ENCODE data around the gene AHI1.

AHI1 gene

GRCh38 chr6:135497412-135498184, at the start of gene AHI1:
TSS of gene AHI1 (minus strand) at chr6:135497740. CDS start at chr6:135492237, 5,503 bp downstream.
- peak; percentile 84 to 85 for DNase-seq

GRCh38 chr6:135546680-135547418, 49.3 kb upstream of the AHI1 start:
- DNase-seq: no peak

- no peak for DNase-seq
Measured at GRCh38 chr6:135546206-135546605, 48.7 kb upstream of the AHI1 start.

DNA sequence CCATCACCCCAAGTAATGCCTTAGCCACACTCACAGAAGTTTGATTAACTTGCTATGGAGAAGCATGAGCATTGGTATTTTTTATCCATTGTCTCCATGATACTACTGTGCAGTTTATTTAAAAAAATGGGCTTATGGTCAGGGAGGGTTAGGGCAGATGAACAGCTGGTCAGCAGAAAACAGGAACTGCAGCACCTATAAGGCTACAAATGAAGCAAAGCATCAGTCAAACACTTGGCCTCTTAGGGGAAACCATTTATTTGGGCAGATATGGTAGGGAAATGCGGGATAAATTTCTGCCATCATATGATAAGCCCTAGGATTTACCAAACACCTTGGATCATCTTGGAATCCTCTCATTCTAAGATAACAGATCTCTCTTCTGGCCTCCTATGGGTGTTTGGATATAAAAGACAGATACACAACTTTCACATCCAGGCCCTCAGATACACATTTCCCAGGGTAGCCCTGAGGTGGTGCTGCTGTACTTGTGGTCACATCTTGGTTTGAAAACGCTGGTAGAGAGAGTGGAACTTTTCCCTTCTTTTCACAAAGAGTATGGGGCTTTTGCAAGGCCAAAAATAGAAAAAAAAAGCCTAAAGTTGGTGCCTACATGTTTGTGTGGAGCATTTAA, 42.8 kb upstream of the AHI1 start:
- no peak for DNase-seq

GRCh38 chr6:135537741-135538301, 40.3 kb upstream of the AHI1 start:
- peak; percentile 7 for DNase-seq

- peak; percentile 3 to 9 for DNase-seq
Measured at GRCh38 chr6:135535989-135536414, 38.5 kb upstream of the AHI1 start.

GRCh38 chr6:135534773-135535380, 37.3 kb upstream of the AHI1 start:
- DNase-seq: no peak

DNA sequence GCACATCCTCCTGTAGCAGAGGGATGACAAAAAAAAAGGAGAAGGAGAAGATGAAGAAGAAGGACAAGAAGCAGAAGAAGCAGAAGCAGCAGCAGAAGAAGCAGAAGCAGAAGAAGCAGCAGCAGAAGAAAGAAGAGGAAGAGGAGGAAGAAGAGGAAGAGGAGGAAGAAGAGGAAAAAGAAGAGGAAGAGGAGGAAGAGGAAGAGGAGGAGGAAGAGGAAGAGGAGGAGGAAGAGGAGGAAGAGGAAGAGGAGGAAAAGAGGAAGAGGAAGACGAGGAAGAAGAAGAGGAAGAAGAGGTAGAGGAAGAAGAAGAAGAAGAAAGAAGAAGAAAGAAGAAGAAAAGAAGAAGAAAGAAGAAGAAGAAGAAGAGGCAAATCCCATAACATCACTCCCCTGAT, 35.0 kb upstream of the AHI1 start:
- DNase-seq: no peak

DNA sequence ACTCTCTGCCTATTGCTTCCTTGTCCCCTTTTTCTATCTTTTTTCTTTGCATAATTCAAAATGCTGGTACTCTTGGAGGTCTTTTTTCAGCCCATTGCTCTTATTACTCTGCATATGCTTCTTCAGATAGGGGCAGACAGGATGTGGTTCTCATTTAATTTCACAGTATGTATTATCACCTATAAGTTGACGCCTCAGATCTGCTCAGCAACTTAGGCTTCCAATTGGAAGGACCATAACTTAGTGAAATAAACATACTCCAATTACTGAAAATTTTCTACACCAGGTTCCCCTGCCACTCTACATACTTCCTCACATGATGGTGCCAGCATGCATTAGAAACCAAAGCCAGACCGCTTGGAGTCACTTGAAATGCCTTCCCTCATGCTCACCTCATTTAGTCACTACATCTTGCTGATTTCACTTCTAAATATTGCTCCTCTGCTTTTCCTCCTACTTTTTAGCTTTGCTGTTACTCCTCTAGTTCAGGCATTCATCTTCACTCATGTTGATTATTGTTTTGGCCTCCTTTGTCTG, 34.5 kb upstream of the AHI1 start:
- DNase-seq: no peak

DNA sequence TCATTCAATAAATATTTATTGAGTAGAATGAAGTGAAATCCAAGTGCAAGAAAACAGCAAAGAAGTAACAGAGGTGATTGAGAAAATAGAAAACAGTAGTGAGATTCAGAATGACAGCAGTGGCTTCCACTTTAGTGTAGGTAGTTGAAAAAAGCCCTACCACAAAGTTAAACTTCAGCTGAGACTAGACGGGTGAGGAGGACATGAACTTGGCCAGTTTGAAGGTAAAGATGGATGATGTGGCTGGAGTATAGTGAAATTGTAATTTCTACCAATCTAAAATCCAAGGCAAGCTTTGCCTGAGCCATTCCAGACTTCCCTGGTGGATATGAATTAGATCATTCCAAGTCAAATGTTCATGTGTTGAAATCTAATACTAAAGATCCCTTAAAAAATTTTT, 32.6 kb upstream of the AHI1 start:
- no peak for DNase-seq

DNA sequence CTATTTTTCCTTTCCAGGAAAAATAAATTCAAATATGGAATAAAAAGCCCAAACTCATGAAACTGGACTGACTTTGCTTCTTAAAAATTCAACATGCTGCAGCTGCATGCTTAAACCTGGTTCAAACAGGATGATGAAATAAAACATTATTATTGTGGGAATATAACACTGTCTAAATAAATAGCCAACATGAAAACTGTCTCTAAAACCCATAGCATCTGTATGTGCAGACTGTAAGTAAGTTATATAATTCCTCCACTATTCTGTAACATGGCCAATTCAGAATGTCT, 30.4 kb upstream of the AHI1 start:
- DNase-seq: no peak

DNA sequence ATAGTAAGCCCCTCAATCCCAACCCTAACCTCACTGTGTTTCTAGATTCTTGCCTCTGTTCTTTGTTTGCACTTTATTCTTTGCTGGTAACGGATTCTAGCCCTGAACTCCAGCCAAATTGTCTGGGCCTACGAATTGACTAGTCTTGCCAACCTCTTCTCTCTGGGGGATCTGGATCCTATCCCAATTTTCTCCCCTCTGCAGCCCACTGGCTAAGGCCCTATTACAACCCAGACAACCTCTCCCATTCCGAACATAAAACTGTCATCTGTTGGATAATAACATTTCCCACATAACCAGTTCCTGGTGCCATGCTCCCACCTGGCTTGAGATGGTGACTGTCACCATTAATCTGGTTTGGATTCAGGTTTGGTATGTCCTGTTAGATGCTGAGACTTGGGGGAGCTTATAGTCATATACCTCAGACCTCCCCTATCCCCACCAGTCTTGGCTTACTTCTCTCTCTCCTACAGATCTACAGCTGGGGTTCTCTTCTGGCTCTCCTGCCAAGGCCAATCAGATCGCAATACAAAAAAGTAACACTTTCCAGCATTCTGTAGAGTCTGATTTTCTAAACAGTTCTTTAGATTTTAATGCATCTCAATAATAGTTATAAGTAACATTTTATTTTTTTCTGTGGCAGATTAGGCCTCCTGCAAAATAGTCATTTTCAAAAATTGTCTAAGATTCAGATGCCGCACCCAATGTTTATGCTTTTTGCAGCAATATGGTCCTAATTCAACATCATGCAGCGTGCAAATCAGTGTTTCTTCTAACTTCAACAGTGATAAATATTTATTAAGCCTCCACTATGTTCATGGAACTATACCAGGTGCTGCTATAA, 29.8 kb upstream of the AHI1 start:
- DNase-seq: no peak

GRCh38 chr6:135525594-135525993, 28.1 kb upstream of the AHI1 start:
- DNase-seq: no peak

DNA sequence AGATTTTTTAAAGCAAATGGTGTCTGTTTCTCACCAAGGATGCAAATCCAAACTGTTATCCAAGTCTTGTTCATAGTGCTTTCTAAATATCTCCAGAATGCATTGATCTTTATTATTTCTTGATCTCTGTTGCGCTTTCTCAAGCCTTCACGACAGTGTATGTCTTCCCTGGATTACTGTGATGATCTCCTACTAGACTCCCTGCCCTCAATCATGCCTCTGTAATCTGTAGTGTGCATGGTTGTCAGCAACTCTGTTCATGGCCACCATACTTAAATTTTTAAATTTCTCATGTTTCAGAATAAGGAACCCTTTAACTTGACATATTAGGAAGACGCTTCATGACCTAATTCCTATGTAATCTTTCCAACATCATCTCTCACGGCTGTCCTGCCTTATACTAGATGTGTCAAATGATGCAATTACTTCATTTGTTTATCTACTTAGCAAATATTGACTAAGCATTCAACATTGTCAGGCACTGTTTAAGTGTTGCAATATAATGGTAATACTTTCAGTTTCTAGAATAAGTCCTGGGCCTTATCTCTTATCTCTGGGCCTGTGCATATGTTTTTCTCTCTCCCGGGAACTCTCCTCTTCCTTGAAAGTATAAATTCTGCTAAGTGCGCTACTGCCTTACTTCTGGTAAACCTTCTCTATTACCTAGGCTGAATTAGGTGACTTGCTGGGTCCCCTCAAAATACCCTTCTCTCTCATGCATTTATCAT, 25.6 kb upstream of the AHI1 start:
- DNase-seq: no peak

DNA sequence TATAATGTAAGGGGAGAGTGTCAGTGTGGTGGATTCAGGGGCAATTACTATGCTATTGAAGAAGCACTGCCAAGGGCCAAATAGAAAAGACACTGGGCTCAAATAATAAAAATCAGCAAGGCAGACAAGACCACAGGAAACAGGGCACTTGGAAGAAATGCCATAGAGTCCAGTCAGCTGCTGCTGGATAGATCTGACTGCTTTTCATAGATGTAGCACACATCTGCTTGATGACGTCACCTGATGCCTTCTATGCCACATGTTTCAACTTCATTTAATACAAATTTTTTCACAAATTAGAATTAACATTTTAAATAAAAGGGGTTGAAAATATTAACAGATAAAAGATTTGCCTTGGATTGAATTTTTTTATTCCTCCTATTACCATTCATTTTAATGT, 23.9 kb upstream of the AHI1 start:
- no peak for DNase-seq

DNA sequence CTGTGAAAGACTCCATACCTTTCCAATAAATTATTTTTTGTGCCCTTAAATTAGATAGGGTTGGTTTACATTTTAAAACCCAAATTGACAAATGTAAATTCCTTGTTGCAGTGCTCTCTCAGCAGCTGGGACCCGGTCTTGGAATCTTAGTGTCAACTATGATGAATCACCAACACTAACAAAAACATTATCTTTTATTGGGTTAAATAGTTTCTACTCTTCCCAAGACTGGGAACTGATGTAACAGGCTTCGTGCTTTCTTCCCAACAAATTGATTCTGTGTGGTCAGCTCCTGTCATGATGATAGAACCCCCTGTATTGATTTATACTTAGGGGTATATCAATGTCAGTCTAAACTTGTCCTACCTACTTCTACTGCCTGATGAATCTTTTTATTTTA, 23.2 kb upstream of the AHI1 start:
- DNase-seq: no peak

DNA sequence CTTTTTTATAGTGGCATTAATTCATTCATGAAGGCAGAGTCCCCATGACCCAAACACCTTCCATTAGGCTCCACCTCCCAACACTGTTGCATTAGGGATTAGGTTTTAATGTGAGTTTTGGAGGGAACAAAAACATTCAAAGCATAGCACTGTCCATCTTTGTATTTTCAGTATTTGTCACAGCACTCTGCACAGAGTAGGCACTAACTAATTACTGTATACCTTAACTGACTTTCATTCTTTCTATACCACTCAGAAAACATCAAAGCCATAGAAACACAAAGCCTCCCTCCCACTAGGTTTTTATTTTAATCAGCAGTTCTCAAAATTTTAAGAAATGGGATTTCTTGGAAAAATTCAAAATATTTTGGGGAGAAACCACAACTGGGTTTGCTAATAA, 21.8 kb upstream of the AHI1 start:
- DNase-seq: no peak

- DNase-seq: no peak
Measured at GRCh38 chr6:135517527-135517926, 20.0 kb upstream of the AHI1 start.

- no peak for DNase-seq
Measured at GRCh38 chr6:135514706-135515105, 17.2 kb upstream of the AHI1 start.

- DNase-seq: peak in 1 of 2 donors; percentile 24
Measured at GRCh38 chr6:135506270-135506997, 8.9 kb upstream of the AHI1 start.

DNA sequence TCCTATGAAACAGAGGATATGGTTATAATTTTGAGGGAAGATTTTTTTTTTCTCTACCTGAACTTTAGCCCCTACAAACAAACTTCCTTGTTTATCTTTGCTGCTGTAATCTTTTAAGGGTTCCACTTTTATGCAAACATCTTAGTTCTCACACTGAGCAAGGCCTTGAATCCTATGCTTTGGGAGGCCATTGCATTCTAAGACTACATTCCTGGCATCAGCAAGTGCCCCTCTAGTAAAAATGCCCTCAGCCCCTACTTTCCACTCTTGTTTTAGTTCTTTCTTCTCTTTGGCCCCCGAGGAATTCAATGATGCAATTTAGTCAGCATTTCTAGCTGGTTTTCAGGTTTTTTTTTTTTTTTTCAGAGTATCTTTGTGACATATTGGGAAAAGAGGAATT, 8.1 kb upstream of the AHI1 start:
- no peak for DNase-seq

All from activated CD4-positive, alpha-beta T cell treated with anti-CD3 and anti-CD28 coated beads for 4 hours (primary cell).